Measurements from ENCODE around the gene KLHDC8A.

The KLHDC8A gene

DNA sequence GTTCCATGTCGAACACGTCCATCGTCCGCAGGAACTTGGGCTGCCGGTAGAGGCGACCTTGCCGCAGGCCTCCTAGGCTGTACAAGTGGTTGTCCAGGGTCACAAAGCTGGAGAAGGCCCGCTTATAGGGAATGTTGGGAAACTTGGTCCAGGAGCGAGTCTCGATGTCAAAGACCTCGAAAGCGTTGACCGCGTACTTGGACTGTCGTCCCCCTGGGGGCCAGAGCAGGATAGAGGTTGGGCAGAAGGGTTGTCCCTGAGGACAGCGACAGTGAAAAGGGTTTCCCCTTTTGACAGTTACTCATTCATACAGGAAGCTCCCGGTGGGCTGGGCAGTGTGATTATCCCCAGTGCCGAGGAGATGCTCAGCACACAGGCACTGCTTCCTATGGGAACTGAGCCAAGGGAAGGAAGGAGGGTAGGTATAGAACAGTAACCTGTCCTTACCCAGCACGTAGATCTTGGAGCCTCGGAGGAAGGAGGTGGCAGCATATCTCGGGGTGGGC, 17.5 kb downstream of the KLHDC8A start:
- TF ChIP-seq, protein P1, sequence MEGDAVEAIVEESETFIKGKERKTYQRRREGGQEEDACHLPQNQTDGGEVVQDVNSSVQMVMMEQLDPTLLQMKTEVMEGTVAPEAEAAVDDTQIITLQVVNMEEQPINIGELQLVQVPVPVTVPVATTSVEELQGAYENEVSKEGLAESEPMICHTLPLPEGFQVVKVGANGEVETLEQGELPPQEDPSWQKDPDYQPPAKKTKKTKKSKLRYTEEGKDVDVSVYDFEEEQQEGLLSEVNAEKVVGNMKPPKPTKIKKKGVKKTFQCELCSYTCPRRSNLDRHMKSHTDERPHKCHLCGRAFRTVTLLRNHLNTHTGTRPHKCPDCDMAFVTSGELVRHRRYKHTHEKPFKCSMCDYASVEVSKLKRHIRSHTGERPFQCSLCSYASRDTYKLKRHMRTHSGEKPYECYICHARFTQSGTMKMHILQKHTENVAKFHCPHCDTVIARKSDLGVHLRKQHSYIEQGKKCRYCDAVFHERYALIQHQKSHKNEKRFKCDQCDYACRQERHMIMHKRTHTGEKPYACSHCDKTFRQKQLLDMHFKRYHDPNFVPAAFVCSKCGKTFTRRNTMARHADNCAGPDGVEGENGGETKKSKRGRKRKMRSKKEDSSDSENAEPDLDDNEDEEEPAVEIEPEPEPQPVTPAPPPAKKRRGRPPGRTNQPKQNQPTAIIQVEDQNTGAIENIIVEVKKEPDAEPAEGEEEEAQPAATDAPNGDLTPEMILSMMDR (conservative IDR thresholded peaks at IDR 0.05; ENCODE audit: control insufficient read depth, insufficient read depth, low read depth, low read length), result no peak
- H3K4me3 ChIP-seq (ENCODE audit: control insufficient read depth, low read depth, low read length), result no peak overlapping the region
- DNase-seq (ENCODE audit: low read depth), result no peak

DNA sequence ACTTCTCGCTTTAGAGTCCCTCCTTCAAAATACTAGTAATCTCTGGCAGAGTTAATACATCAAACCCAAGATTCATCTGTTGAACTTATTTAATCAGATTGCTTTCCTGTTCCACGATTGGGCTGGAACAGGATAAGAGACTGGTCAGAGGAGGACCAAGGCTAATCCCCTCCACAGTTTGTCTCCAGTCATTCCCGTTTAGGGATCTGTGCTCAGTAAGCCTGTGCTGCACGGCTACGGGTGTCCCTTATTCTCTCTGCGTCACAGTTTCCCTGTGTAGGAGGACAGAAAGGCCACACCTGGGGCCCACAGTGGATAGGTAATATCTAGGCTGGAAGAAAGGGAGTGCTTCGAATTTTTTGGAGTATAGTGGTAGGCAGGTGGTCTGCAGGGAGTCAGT, 18.7 kb downstream of the KLHDC8A start:
- H3K4me3 ChIP-seq (ENCODE audit: control insufficient read depth, low read depth, low read length), result no peak overlapping the region
- TF ChIP-seq, protein P1 (conservative IDR thresholded peaks at IDR 0.05; ENCODE audit: control insufficient read depth, insufficient read depth, low read depth, low read length), result no peak
- no peak for DNase-seq (ENCODE audit: low read depth)

DNA sequence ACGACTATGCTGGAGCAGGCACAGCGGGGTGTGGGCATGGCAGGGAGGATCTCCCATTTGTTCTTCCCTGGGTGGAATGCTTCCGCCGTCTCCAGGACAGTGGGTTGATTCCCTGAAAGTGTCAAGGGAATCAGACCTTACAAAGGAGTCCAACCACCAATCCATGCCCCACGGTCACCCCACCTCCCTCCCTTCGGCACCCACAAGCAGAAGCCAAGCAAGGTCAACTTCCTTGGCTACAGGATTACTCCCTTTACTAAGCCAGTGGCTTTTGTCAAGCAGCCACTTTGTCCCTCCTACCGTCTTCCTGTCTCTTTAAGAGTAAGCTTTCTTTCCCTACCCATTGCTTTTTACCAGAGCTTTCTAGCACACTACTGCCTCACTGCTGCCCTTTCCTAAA, 19.2 kb downstream of the KLHDC8A start:
- no peak overlapping the region for H3K4me3 ChIP-seq (ENCODE audit: control insufficient read depth, low read depth, low read length)
- DNase-seq (ENCODE audit: low read depth), result no peak
- TF ChIP-seq, protein P1 (conservative IDR thresholded peaks at IDR 0.05; ENCODE audit: control insufficient read depth, insufficient read depth, low read depth, low read length), result no peak

DNA sequence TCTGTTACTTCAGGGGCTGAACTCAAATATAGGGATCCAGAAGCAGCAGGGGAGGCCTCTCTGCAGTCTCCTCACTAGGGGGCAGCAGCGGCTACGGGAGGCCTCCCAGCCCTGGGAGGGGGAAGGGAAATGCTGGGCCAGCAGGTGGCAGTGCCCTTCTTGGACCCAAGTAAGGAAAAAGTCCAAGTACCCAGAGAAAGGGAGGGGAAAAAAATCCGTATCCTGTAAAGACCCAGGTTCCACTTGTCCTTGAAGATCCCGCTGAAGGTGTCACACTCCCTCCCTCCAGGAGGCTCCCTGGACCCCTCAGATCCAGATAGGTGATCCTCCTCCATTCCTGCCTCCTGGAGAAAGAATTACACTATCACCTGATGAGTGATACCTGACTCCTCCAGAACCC, 21.0 kb downstream of the KLHDC8A start:
- H3K4me3 ChIP-seq (ENCODE audit: control insufficient read depth, low read depth, low read length), result no peak overlapping the region
- TF ChIP-seq, protein P1 (conservative IDR thresholded peaks at IDR 0.05; ENCODE audit: control insufficient read depth, insufficient read depth, low read depth, low read length), result peak; percentile 96
- DNase-seq (ENCODE audit: low read depth), result peak; percentile 68

DNA sequence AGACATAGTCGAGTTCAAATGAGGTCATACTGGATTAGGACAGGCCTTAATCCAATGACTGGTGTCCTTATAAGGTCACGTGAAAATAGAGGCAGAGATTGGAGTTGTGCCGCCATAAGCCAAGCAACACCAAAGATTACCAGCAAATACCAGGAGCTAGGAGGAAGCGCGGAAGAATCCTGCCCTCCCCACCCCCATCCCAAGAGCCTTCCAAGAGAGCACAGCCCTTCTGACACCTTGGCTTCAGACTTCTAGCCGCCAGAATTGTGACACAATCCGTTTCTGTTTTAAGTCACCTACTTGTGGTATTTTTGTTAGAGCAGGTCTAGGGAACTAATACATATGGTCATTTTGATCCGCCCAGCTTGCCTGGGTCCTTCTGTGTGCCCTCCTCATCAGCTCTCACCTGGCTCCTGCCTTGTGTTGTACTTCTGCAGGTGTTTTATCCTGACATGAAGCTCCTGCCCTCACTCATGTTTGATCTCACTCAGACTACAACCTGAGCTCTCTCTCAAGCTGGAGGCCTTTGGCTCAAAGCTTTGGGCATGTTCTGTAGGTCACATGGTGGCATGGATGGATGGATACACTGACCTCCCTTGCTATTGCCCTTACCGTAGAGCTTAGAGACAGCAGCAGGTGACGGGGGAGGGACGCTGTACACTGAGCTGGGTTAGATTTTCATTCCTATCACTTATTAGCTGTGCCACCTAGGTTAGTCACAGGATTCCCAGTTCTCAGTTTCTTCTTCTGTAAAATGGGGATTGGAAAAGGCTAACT, 24.5 kb downstream of the KLHDC8A start:
- DNase-seq (ENCODE audit: low read depth), result no peak
- TF ChIP-seq, protein P1 (conservative IDR thresholded peaks at IDR 0.05; ENCODE audit: control insufficient read depth, insufficient read depth, low read depth, low read length), result no peak
- H3K4me3 ChIP-seq (ENCODE audit: control insufficient read depth, low read depth, low read length), result no peak overlapping the region

DNA sequence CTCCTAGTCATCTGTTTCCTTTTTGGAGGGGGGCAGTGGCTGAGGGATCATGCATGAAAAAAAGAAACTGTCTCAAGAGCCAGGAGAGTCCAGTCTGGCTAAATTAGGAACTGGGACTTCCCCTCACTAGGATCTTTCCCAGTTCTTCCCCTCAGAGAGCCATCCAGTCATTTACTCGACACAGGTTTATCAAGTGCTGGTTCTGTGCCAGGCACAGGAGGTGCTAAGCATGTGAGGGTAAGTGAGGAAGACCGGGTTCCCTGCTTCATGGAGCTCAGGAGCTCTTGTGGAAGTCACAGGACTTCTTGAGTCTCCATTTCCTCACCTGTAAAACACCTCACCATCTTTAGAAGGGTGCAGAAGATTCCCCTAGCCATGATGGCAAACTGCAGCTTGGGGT, 26.6 kb downstream of the KLHDC8A start:
- TF ChIP-seq, protein P1 (conservative IDR thresholded peaks at IDR 0.05; ENCODE audit: control insufficient read depth, insufficient read depth, low read depth, low read length), result no peak
- H3K4me3 ChIP-seq (ENCODE audit: control insufficient read depth, low read depth, low read length), result no peak overlapping the region
- no peak for DNase-seq (ENCODE audit: low read depth)
